Dermis microvascular lymphatic vessel endothelial cell (primary cell): ENCODE measurements around the gene TP73. TPM values are rescaled to one million over a fixed set of nuclear protein-coding genes. Genes with fewer than 3 reads are reported as not detected.

ENCODE experiments used
- DNase-seq, 2 donors: peaks; one replicate each; pipeline versions ENCODE4 v3.0.0 to v3.0.0-alpha.2; 2010; ENCODE audit warnings: low read depth in 2 of 2
- total RNA-seq: library from RNA; depleted of rRNA; stranded (reverse); fragments of >200 nt; gene quantifications from 2 replicates; pipeline ENCODE4 v1.2.1, GENCODE V29; 2014

The TP73 gene
- total RNA-seq, 1 donor from 2014 or later, result not detected

DNA sequence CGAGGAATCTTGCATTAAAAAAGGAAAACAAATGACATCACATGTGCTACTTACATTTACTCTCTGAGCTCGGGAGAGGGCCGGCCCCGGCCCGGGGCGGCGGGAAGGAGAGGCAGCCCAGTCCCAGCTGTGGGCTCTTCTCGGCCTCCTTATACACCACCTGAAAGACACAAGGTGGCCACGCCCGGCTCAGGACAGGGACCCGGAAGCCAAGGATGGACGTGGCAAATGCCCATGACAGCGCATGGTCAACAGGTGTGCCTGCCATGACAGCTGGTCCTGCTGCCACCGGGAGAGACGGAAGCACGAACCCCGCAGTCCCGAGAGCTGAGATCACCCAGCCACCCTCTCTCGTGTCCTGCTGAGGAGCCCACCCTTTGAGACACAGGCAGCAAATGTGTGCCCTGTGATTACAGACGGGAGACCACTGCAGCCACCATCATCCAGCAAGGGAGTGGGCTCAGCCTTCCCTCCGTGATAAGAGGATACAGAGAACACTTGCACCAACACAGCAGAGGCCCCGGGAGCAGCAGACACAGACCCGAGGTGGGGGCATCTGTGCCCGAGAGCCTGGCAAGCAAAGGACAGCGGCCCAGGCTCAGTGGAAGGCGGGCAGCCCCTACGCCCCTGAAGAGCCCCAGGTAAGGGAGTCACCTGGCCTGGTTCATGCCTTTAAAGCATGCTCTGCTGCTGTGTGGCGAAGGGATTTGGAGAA lies 18.8 kb upstream of the TP73 start:
- no peak for DNase-seq

DNA sequence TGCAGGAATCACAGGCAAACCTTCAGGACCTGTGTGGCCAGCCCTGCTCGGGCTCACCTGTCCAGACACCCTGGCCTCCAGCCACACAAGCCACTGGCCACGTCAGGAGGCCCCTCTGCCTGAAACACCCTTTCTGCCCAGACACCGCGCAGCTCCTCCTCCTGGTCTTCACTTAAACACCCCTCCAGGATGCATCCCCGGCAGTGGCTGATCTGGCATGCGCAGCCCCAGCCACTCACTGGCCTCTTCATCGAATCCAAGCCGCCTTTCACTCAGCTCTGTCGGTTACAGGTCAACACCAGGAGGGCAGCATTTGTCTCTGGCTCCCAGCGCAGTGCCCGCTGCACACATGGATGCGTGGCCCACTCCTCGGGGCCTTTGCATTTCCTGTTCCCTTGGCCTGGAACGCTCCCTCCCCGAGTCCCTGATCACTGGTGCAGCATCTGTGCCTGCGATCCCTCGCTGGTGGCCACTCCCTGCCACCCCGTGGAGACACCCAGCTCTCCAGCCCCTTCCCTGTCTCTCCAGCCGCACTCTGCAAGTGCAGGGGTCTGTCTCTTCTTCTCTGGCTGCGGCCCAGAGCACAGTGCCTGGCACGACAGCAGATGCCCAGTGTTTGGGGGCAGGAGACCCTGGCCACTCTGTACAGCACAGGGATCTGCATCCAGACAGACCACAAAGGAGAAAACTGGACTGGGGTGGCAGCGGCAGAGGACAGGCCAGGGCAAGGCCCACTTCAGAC lies 18.1 kb upstream of the TP73 start:
- no peak for DNase-seq

DNA sequence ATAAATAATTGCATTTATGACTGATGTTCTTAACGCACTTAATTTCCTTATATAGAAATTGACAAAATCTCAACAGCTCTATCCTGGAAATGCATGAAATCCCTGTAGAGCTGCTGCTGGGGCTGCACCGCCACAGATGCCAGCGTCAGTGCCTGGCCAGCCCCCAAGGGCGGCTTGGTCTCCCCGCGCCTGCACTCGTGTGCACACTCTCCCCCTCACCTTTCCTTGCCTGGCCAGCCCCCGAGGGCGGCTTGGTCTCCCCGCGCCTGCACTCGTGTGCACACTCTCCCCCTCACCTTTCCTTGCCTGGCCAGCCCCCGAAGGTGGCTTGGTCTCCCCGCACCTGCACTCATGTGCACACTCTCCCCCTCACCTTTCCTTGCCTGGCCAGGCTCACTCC lies 16.2 kb upstream of the TP73 start:
- DNase-seq, result no peak

DNA sequence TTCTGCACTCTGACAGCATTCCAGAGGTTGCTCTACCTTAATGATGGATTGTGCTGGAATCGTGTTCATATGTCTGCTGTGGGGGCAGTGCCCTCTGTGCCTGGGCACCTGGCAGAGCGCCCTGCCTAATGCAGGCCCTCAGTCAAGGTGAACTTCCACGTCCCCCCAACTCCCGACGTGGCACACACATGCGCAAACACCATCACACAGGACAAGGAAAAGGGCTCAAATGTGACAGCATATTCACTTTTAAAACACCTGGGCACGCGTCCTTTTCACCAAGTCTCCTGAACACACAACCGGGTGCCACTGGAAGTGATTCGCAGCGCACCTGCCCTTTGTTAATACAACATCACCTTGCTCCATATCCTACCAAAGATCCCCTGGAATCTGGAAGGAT lies 15.8 kb upstream of the TP73 start:
- no peak for DNase-seq

DNA sequence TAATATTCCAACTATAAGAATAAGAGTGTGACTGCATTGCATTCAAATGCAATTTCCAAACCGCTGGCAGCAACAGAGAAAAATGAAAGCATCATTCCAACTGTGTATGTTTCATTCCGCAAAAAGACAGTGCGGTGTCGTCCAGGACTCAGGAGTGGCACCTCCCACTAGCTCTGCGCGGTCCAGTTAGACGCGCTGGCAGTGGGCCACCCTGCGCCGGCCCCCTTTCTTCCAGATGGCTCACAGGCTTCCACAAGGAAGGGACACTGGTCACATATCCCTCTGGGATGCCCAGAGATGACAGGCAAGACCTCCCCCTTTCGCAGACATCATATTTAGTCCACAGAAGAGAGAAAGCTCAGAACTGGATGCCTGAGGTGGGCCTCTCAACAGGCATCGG lies 14.3 kb upstream of the TP73 start:
- no peak for DNase-seq

DNA sequence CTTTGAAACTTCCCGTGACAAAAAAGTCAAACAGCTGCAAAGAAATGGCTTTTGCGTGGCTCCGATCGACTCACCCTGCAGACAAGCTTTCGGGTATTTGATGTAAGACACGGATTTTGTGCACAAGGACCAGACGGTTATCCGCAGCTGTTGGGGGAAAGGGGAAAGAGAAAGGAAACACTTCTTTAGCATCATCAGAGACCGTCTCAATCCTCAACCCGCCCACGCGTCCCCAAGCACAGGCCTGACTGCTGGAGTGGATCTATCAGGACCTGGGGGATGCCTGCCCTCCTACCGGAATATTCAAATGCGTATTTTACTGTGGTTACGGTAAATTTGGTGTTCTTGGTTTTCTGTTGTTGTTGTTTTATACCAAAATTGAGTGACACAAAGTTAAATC lies 13.6 kb upstream of the TP73 start:
- DNase-seq, result no peak

DNA sequence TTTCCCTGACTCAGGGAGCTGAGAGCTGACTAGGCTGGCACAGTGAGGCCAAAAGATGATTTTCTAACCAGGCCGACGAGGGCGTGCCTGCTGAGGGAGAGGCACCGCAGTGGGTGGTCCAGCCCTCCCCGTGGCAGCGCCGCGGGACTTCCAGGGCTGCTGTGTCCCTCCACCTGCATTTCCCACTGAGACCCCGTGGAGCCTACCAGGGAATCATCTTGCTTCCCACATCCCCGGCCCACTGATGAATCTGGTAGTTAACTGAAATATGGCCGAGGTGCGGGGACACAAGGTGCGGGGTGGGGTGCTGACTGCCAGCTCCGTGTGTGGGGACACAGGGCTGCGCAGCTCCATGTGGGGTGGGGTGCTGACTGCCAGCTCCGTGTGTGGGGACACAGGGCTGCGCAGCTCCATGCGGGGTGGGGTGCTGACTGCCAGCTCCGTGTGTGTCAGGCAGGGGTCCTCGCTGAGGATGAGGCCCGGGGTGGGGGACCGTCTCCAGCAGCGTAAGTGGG lies 12.9 kb upstream of the TP73 start:
- no peak for DNase-seq

DNA sequence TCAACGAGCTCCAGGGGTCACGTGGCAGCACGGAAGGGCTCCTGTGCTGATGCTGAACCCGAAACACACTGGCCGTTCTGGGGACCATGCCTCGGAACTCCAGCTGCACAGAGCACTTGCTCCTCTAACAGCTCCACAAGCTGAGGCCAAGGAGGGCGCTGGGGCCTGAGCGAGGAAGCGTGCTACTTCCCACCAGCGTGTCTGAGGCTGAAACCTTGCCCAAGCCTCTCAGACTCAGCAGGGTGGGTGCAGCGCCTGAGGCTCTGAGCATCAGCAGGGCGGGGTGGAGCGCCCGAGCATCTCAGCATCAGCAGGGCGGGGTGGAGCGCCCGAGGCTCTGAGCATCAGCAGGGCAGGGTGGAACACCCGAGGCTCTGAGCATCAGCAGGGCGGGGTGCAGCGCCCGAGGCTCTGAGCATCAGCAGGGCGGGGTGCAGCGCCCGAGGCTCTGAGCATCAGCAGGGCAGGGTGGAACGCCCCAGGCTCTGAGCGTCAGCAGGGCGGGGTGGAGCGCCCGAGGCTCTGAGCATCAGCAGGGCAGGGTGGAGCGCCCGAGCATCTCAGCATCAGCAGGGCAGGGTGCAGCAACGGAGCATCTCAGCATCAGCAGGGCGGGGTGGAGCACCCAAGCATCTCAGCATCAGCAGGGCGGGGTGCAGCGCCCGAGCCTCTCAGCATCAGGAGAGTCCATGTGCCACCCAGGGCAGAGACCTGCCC lies 12.0 kb upstream of the TP73 start:
- DNase-seq, result no peak

DNA sequence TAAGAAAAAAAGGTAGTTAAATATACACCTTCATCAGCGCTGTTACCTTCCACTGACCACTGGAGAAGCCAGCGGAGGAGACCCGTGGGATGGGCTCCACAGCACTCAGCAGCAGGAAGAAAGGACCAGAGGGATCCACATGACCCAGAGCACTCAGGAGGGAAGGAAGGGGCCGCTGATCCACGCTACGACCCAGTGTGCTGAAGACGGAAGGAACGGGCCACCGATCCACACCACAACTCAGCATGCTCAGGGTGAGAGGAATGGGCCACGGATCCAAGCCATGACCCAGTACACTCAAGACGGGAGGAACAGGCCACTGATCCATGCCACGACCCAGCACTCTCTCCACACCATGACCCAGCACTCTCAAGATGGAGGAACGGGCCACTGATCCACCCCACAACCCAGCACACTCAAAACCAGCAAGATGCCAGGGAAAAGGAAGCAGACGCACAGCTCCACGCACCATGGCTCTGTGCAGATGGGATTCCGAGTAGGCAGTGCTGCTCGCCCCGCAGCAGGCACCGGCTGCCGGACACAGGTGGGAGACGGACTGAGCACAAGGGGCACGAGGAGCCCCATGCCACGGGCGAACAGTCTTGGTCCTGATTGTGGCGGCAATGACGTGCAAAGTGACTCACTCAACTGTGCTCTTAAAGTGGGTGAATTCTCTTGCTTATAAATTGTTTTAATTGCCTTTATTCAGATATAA lies 11.1 kb upstream of the TP73 start:
- DNase-seq, result no peak

DNA sequence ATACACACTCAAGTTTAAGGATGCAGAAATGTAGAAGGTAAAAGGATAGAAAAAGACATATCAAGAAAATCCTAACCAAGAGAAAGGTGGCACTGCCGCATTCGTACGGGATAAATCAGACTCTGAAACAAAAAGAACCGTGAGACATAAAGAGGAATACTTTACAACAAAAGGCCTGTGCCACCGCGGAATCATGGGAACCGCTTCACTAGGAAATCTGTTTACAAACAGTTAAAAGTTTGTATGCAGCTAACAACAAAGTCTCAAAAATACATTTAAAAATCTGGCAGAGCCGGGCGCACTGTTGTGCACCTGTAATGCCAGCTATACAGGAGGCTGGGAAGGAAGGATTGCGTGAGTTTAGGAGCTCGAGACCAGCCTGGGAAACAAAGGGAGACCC lies 10.5 kb upstream of the TP73 start:
- no peak for DNase-seq

DNA sequence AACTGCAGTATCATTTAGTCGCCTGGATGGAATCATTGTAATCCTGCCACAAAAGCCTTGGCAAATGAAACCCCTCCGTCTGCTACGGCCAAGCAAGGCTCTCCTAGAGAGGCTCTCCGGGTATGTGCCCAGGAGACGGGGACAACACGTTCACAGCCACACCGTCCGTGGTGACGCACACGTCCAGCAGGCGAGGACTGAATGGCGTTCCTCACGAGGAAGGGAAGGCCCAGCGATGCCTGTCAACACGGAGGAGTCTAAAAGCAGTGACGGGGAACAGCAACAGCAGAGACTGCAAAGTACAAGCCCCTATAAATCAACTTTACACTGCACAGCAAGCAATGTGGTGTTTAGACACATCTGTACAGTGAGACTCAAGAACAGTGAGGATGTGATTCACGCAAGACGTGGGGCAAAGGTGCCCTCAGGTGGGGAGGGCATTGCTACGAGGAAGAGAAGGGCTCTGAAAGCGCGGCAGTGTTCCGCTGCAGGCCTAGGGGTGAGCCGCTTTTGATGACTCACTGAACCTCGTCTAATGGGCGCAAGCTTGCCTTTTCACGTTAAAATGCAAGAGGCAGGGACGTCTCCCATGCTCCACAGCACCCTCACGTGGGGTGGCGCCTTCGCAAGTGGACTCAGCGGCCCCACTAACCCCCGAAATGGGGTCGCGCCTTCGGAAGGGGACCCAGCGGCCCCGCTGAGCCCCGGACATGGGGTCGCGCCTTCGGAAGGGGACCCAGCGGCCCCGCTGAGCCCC lies 9.2 kb upstream of the TP73 start:
- DNase-seq, result no peak

DNA sequence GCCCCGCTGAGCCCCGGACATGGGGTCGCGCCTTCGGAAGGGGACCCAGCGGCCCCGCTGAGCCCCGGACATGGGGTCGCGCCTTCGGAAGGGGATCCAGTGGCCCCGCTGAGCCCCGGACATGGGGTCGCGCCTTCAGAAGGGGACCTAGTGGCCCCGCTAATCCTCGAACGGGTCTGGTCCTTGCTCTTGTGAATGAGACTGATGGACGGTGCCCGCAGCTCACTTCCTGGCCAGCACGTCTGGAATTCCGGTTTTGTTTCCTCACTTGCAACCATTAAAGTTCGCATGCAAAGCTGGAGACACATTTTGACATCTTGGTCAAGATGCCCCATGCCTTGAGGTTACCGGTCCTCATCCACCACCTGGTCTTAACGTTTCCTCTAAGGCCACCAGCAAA lies 8.0 kb upstream of the TP73 start:
- no peak for DNase-seq

DNA sequence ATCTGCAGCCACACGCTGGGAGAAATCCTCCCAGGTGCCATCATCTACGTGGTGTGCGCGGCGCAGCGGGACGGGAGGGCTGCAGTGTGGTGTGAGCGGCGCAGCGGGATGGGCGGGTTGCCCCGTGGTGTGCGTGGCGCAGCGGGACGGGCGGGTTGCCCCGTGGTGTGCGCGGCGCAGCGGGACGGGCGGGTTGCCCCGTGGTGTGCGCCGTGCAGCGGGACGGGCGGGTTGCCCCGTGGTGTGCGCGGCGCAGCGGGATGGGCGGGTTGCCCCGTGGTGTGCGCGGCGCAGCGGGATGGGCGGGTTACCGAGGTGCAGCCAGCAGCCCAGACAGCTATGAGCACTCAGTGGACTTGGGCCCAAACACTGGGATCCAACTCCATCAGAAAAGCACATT lies 7.1 kb upstream of the TP73 start:
- no peak for DNase-seq

DNA sequence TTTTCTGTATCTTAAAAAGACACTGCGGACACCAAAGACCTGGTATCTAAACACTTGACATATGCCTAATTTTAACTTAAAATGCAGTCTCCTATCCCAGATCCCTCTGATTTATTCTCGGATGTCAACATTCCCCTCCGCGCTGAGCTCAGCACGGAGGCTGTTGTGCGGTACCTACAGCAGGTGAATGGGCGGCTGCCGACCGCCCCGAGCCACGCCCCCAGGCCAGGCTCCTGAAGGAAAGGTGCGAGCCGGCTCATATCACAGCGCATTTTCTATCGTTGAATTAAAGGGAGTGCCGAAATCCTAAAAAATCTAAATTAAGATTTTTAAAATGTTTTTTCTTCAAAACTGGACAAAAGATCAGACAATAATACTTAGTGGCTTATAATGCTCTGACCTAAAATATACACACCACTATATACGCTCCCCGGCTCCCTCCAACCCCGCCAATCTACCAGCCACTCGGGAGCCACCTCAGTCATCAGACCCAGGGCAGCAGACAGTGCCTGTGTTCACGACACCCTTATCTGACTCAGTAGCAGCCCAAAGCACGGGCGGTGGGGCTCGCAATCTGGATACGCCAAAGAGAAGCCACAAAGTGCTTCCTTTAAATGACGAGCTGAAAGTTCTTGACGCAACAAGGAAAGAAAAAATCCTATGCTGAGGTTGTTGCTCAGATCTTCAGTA lies 6.5 kb upstream of the TP73 start:
- DNase-seq, result no peak

DNA sequence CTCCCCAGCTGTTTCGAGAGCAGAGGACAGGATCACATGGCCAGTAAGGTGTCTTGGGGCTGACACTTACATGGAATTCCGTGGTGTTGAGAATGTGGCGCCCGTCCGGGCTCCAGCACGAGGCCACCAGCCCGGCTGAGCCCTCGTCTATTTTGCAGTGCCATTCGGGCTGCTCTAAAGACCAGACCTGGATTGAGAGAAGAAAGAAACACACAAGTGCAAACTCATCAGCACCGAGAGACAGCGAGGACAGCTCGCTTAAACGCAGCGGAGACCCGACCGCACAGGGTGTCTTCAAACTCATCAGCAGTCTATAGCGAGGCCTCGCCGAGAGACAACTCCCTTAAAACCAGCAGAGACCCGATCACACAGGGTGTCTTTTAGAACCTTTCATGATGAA lies 5.7 kb upstream of the TP73 start:
- DNase-seq, result no peak

DNA sequence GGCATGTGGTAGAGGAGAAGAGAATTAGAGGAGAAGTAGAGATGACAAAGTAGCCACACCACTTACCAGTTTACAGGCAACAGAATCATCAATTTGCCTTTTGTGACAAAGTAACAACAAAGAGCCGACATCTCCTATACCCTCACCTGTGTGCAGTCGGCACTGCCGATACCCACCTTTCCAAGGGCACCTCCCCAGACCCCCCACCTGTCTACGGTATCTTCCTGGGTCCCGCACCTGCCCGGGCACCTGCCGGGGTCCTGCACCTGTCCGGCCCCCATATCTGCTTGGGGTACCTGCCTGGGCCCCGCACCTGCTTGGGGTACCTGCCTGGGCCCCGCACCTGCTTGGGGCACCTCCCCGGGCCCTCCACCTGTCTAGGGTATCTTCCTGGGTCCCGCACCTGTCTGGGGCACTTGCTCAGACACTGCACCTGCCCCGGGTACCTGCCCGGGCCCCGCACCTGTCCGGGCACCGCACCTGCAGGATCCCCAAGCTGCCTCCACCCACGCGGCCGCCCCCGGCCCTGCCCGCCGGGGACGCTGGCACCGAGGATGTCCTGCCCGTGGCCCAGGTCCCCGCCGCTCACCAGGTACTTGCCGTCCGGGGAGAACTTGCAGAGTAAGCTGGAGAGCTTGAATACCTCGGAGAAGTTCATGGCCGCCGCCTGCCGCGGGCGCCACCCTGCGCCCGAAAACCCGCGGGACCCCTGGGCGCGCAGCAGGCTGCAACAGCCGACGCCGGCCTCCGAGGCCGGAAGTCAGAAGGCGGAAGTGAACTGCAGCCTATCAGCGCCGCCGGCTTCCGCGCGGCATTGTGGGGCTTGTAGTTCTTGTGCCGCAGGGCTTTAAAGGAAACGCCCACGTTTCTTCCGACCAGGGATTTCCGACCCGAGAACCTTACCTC lies 2.7 kb upstream of the TP73 start, which contains the start of gene WRAP73:
WRAP73 (minus strand) TSS at position 762 of the 906 bp plus-strand sequence; CDS start at position 658, 104 bp downstream.
- peak; percentile 74 to 92 for DNase-seq

DNA sequence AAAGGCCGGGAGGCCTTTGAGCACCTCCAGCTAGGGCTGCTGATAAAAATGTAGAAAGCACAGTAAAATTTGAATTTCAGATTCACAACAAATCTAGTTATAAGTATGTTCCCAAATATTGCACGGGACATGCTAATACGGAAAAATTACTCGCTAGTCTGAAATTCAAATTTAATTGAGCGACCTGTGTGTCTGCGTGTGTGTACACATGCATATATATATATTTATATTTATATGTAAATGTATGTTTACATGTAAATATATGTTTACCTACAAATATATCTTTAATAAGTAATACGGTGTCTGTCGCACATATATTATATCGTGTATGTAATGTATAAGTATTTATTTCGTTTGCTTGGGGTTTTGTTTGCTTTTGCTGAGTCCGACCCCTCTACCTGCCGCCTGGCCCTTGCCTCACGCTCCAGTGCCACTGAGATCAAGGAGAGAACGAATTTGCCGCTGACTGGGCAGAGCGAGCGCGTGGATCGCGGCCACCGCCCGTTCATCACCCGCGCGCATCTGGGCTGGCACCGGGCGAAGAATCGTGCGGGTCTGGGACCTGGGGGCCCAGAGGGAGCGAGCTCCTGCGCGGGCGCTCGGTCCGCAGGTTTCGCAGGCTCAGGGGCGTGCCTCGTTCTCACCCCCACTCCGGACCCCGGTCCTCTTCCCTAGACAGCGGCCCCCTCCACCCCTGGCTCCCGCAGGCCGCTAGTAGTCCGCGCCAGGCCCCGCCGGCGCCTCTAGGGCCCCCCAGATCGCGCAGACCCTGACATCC lies 1.9 kb upstream of the TP73 start:
- DNase-seq, result no peak
